ENCODE data around the gene TAF6.

The TAF6 gene

GRCh38 chr7:100119072-100119969 is at the start of gene TAF6, which contains the start of gene CNPY4:
Gene TAF6, minus strand, starts transcription at chr7:100119358. Its CDS starts 5,149 bp downstream, at chr7:100114209.
Gene CNPY4, plus strand, starts transcription at chr7:100119634. Its CDS starts 111 bp downstream, at chr7:100119745.
- Histone ChIP-seq H3K9me3 (ENCODE audit: severe bottlenecking) (no peaks in the 10 kb centered on the region), H3K36me3 (ENCODE audit: low read depth) (no peaks in the 10 kb centered on the region), H3K27ac (ENCODE audit: poor library complexity, severe bottlenecking) (peak within 1 kb of the TSS; percentile 47), H3K4me3 (ENCODE audit: severe bottlenecking) (peak within 1 kb of the TSS; percentile 79), H3K4me1 (ENCODE audit: insufficient read depth, poor library complexity, severe bottlenecking) (no peaks in the 10 kb centered on the region), H3K27me3 (ENCODE audit: insufficient read depth, poor library complexity, severe bottlenecking) (no peaks in the 10 kb centered on the region)
- ATAC-seq (ENCODE audit: low read depth), result peak; percentile 77
- DNase-seq (ENCODE audit: low spot score), result peak; percentile 94
- TF ChIP-seq, protein P1, sequence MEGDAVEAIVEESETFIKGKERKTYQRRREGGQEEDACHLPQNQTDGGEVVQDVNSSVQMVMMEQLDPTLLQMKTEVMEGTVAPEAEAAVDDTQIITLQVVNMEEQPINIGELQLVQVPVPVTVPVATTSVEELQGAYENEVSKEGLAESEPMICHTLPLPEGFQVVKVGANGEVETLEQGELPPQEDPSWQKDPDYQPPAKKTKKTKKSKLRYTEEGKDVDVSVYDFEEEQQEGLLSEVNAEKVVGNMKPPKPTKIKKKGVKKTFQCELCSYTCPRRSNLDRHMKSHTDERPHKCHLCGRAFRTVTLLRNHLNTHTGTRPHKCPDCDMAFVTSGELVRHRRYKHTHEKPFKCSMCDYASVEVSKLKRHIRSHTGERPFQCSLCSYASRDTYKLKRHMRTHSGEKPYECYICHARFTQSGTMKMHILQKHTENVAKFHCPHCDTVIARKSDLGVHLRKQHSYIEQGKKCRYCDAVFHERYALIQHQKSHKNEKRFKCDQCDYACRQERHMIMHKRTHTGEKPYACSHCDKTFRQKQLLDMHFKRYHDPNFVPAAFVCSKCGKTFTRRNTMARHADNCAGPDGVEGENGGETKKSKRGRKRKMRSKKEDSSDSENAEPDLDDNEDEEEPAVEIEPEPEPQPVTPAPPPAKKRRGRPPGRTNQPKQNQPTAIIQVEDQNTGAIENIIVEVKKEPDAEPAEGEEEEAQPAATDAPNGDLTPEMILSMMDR (IDR thresholded peaks at IDR 0.05; ENCODE audit: poor library complexity, severe bottlenecking), result no peak

- H3K27ac ChIP-seq (ENCODE audit: poor library complexity, severe bottlenecking), result no peak overlapping the region
- H3K4me1 ChIP-seq (ENCODE audit: insufficient read depth, poor library complexity, severe bottlenecking), result peaks cover 7% of the 10 kb centered on the region
- TF ChIP-seq, protein P1 (IDR thresholded peaks at IDR 0.05; ENCODE audit: poor library complexity, severe bottlenecking), result no peak
- no peaks in the 10 kb centered on the region for H3K36me3 ChIP-seq (ENCODE audit: low read depth)
- peak overlapping the region; percentile 13 for H3K4me3 ChIP-seq (ENCODE audit: severe bottlenecking)
- no peaks in the 10 kb centered on the region for H3K9me3 ChIP-seq (ENCODE audit: severe bottlenecking)
- no peaks in the 10 kb centered on the region for H3K27me3 ChIP-seq (ENCODE audit: insufficient read depth, poor library complexity, severe bottlenecking)
- 0 out of 3 replicates have a peak, but pooled peaks have one; percentile 4 for ATAC-seq (ENCODE audit: low read depth)
- no peak for DNase-seq (ENCODE audit: low spot score)
Measured at GRCh38 chr7:100167912-100168323, 48.8 kb upstream of the TAF6 start.

DNA sequence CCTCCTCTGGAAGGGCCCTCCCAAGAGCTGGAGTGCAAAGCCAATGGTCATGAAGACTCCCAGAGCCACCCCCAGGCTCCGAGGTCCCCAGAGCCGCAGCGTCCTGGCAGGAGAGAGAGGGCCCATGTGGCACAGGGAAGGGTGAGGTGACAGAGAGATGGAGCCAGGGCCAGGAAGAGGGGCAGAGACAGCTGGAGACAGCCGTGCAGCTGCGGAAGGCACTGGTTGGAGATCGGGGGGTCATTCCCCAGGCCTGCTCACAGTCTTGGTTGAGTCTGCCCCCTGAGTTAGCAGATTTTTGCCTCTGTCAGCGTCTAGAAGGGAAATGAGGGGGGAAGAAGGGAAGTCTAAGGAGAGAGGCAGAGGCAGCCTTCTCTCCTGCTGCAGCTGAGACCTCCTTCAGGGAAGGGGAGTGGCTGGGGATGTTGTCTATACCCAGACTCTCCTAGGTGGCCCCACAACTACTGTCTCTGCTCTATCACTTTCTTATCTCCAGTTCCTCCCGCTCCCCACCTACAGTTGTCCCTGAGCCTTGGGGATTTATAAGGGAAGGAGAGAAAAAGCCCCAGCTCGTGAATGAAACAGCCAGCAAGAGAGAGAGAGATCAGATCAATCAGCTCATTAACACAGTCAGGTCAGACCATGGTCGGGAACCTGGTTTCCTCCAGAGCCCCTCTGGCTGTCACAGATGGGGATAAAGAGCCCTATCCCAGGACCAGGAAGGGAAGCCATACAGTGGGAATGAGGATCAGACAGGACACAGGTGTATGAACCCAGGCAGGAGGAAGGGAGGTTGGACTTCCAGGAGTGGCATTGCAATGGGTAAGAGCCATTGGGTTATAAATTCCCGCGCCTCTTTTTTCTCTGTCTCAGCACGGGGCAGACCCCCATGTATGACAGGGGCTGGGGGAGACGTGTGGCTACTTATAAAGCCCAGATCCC is 48.1 kb upstream of the TAF6 start:
- H3K9me3 ChIP-seq (ENCODE audit: severe bottlenecking), result no peaks in the 10 kb centered on the region
- TF ChIP-seq, protein P1 (IDR thresholded peaks at IDR 0.05; ENCODE audit: poor library complexity, severe bottlenecking), result no peak
- no peak for DNase-seq (ENCODE audit: low spot score)
- H3K27me3 ChIP-seq (ENCODE audit: insufficient read depth, poor library complexity, severe bottlenecking), result no peaks in the 10 kb centered on the region
- H3K36me3 ChIP-seq (ENCODE audit: low read depth), result no peaks in the 10 kb centered on the region
- H3K4me3 ChIP-seq (ENCODE audit: severe bottlenecking), result no peak overlapping the region
- peaks cover 10% of the 10 kb centered on the region for H3K4me1 ChIP-seq (ENCODE audit: insufficient read depth, poor library complexity, severe bottlenecking)
- ATAC-seq (ENCODE audit: low read depth), result no peak
- no peak overlapping the region for H3K27ac ChIP-seq (ENCODE audit: poor library complexity, severe bottlenecking)

DNA sequence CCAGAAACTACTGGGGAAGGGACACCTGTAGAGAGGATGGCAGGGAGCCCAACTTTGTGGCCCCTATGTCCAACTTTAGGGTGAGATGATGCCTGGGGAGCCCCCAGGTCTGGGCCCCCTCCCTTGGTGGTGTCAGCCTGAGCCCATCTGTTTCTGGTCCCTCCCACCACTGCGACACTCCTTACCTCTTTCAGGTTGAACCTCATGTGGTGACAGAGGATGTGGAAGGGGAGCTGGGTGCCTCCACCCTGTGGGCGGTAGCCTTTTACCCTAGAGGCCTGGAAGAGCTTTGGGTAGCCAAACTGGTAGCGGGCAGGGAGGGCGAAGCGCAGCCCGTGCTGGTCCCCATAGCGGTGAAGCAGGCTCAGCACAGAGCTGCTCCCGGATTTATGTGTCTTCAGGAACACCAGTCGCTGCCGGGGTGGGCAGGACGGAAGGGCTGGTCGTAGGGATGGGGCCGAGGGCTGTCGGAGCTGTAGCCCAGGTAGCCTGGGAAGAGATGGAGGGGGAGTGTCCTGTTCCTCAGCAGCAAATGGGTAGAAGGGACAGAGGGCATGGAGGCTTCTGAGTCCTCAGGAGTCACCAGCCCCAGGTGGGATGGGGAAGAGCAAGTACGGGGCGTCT is 47.3 kb upstream of the TAF6 start:
- no peak for DNase-seq (ENCODE audit: low spot score)
- TF ChIP-seq, protein P1 (IDR thresholded peaks at IDR 0.05; ENCODE audit: poor library complexity, severe bottlenecking), result no peak
- no peak for ATAC-seq (ENCODE audit: low read depth)
- no peaks in the 10 kb centered on the region for H3K27me3 ChIP-seq (ENCODE audit: insufficient read depth, poor library complexity, severe bottlenecking)
- no peaks in the 10 kb centered on the region for H3K36me3 ChIP-seq (ENCODE audit: low read depth)
- no peak overlapping the region for H3K4me3 ChIP-seq (ENCODE audit: severe bottlenecking)
- H3K4me1 ChIP-seq (ENCODE audit: insufficient read depth, poor library complexity, severe bottlenecking), result peaks cover 10% of the 10 kb centered on the region
- H3K27ac ChIP-seq (ENCODE audit: poor library complexity, severe bottlenecking), result no peak overlapping the region
- no peaks in the 10 kb centered on the region for H3K9me3 ChIP-seq (ENCODE audit: severe bottlenecking)
